Stimulated activated CD4-positive, alpha-beta T cell treated with anti-CD3 and anti-CD28 coated beads, Interleukin-12 subunit alpha, Interleukin-12 subunit beta, amount 100 ng/mL, for 48 hours (primary cell): ENCODE measurements around the gene PLCD3.

ENCODE experiments used
- DNase-seq, 3 donors: peaks; one replicate each; pipeline ENCODE4 v3.0.0-alpha.2; 2020; ENCODE audit warnings: low read depth in 2 of 3, low spot score in 1 of 3

Gene PLCD3

GRCh38 chr17:45104907-45105624 lies 27.2 kb downstream of the PLCD3 start:
- no peak for DNase-seq

GRCh38 chr17:45104497-45104896 lies 27.8 kb downstream of the PLCD3 start:
- no peak for DNase-seq

- no peak for DNase-seq
Observed at GRCh38 chr17:45104029-45104428, 28.3 kb downstream of the PLCD3 start.

GRCh38 chr17:45103269-45103795 lies 29.0 kb downstream of the PLCD3 start:
- no peak for DNase-seq

GRCh38 chr17:45102856-45103255 lies 29.5 kb downstream of the PLCD3 start:
- no peak for DNase-seq

GRCh38 chr17:45101883-45102811 lies 30.2 kb downstream of the PLCD3 start:
- DNase-seq = no peak

GRCh38 chr17:45101546-45101882 lies 30.8 kb downstream of the PLCD3 start:
- DNase-seq = no peak

- DNase-seq = peak; percentile 50 to 71 (median 70)
Observed at GRCh38 chr17:45098869-45099616, 33.3 kb downstream of the PLCD3 start.

- DNase-seq = no peak
Observed at GRCh38 chr17:45098081-45098868, 34.0 kb downstream of the PLCD3 start.

GRCh38 chr17:45096926-45097325 lies 35.4 kb downstream of the PLCD3 start:
- DNase-seq = no peak

GRCh38 chr17:45096141-45096540 lies 36.2 kb downstream of the PLCD3 start:
- DNase-seq = no peak

- DNase-seq = no peak
Observed at GRCh38 chr17:45093444-45094110, 38.7 kb downstream of the PLCD3 start.

GRCh38 chr17:45092911-45093430 lies 39.3 kb downstream of the PLCD3 start:
- DNase-seq = no peak

GRCh38 chr17:45091778-45092425 lies 40.4 kb downstream of the PLCD3 start:
- no peak for DNase-seq

- no peak for DNase-seq
Observed at GRCh38 chr17:45090711-45091110, 41.6 kb downstream of the PLCD3 start.

- DNase-seq = no peak
Observed at GRCh38 chr17:45088741-45089140, 43.6 kb downstream of the PLCD3 start.

GRCh38 chr17:45087978-45088377 lies 44.3 kb downstream of the PLCD3 start:
- no peak for DNase-seq

- DNase-seq = no peak
Observed at GRCh38 chr17:45087504-45087975, 44.8 kb downstream of the PLCD3 start.

GRCh38 chr17:45086865-45087503 lies 45.3 kb downstream of the PLCD3 start:
- no peak for DNase-seq
